Measurements from ENCODE around the gene INO80C. TPM values are rescaled to one million over a fixed set of nuclear protein-coding genes. Genes with fewer than 3 reads are reported as not detected.

Gene INO80C
- total RNA-seq, 4 donors from 2014 or later: 10.0 to 19.8 (median 15.2) TPM

- WGBS, 2 donors: 91% methylated on average over 1 of the region's 1 CpG
- intact Hi-C loops (cut with DNase I; ENCODE audit: low total_unique reads): no loop called here
- no peak for DNase-seq (ENCODE audit: low spot score in 2 of 2)
- no peak overlapping the region for H3K4me3 ChIP-seq (ENCODE audit: low read depth, poor library complexity, severe bottlenecking)
- TF ChIP-seq CTCF (IDR thresholded peaks at IDR 0.05) (no peak), POLR2A (IDR thresholded peaks at IDR 0.05) (no peak)
These were observed 59.1 kb downstream of the INO80C start for GRCh38 chr18:35438480-35439234.

GRCh38 chr18:35437836-35438235, 59.9 kb downstream of the INO80C start:
- no peak overlapping the region for H3K4me3 ChIP-seq (ENCODE audit: low read depth, poor library complexity, severe bottlenecking)
- 81 to 82% methylated on average over 2 of the region's 2 CpGs for WGBS, 2 donors
- no peak for DNase-seq (ENCODE audit: low spot score in 2 of 2)
- TF ChIP-seq POLR2A (IDR thresholded peaks at IDR 0.05): no peak
- TF ChIP-seq CTCF (IDR thresholded peaks at IDR 0.05): no peak
- intact Hi-C loops (cut with DNase I; ENCODE audit: low total_unique reads): no loop called here

GRCh38 chr18:35436076-35436649, 61.6 kb downstream of the INO80C start:
- intact Hi-C loops (cut with DNase I; ENCODE audit: low total_unique reads): no loop called here
- 43 to 66% methylated on average over 3 of the region's 3 CpGs for WGBS, 2 donors
- TF ChIP-seq CTCF (IDR thresholded peaks at IDR 0.05) (no peak), POLR2A (IDR thresholded peaks at IDR 0.05) (no peak)
- H3K4me3 ChIP-seq (ENCODE audit: low read depth, poor library complexity, severe bottlenecking): no peak overlapping the region
- no peak for DNase-seq (ENCODE audit: low spot score in 2 of 2)

DNA sequence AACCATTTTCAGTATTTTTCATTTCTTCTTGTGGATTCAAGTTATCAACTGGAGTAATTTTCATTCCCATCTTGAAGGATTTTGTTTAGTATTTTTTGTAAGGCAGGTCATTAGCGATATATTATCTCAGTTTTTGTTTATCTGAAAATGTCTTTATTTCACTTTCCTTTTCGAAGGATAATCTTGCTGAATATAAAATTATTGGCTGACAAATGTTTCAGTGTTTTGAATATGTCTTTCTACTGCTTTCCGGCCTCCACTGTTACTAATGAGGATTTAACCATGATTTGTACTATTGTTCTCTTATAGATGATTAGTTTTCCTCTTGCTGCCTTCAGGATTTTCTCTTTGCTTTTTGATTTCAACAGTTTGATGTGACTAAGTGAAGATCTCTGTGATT, 62.4 kb downstream of the INO80C start:
- no peak overlapping the region for H3K4me3 ChIP-seq (ENCODE audit: low read depth, poor library complexity, severe bottlenecking)
- 97 to 98% methylated on average over 3 of the region's 3 CpGs for WGBS, 2 donors
- no peak for DNase-seq (ENCODE audit: low spot score in 2 of 2)
- intact Hi-C loops (cut with DNase I; ENCODE audit: low total_unique reads): no loop called here
- TF ChIP-seq CTCF (IDR thresholded peaks at IDR 0.05) (no peak), POLR2A (IDR thresholded peaks at IDR 0.05) (no peak)

- TF ChIP-seq CTCF (IDR thresholded peaks at IDR 0.05): no peak
- no peak for TF ChIP-seq POLR2A (IDR thresholded peaks at IDR 0.05)
- intact Hi-C loops (cut with DNase I; ENCODE audit: low total_unique reads): no loop called here
- 33 to 36% methylated on average over 1 of the region's 1 CpG for WGBS, 2 donors
- no peak overlapping the region for H3K4me3 ChIP-seq (ENCODE audit: low read depth, poor library complexity, severe bottlenecking)
- DNase-seq (ENCODE audit: low spot score in 2 of 2): no peak
These were observed 65.2 kb downstream of the INO80C start for GRCh38 chr18:35432565-35433001.

All from lower leg skin (tissue), 4 donors.